ENCODE results near the gene KIZ.

DNA sequence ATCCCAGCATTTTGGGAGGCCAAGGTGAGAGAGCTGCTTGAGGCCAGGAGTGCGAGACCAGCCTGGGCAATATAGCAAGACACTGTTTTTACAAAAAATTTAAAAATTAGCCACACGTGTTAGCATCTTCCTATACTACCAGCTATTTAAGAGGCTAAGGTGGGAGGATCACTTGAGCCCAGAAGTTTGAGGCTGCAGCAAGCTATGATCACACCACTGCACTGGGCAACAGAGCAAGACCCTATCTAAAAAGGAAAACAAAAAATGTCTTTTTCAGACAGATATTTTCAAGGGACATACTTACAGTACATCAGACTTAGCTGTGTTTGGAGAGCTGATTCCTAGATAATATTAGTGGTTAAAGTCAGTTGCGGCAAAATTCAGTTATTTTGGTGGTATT, 104.3 kb downstream of the KIZ start:
- TF ChIP-seq, protein P1, sequence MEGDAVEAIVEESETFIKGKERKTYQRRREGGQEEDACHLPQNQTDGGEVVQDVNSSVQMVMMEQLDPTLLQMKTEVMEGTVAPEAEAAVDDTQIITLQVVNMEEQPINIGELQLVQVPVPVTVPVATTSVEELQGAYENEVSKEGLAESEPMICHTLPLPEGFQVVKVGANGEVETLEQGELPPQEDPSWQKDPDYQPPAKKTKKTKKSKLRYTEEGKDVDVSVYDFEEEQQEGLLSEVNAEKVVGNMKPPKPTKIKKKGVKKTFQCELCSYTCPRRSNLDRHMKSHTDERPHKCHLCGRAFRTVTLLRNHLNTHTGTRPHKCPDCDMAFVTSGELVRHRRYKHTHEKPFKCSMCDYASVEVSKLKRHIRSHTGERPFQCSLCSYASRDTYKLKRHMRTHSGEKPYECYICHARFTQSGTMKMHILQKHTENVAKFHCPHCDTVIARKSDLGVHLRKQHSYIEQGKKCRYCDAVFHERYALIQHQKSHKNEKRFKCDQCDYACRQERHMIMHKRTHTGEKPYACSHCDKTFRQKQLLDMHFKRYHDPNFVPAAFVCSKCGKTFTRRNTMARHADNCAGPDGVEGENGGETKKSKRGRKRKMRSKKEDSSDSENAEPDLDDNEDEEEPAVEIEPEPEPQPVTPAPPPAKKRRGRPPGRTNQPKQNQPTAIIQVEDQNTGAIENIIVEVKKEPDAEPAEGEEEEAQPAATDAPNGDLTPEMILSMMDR (IDR thresholded peaks at IDR 0.05; ENCODE audit: poor library complexity), result no peak
- TF ChIP-seq EZH2phosphoT487 (IDR thresholded peaks at IDR 0.05; ENCODE audit: low read depth, severe bottlenecking, unreplicated experiment) (no peak), EZH2 (IDR thresholded peaks at IDR 0.05; ENCODE audit: borderline replicate concordance) (no peak)
